ENCODE results near the gene PRKG1.

GRCh38 chr10:51832652-51833383, 758.5 kb downstream of the PRKG1 start:
- TF ChIP-seq CTCF (IDR thresholded peaks at IDR 0.05; ENCODE audit: low read depth, low read length, missing input control), result no peak
- TF ChIP-seq RAD21 (IDR thresholded peaks at IDR 0.05), result no peak
- TF ChIP-seq HNF4A (conservative IDR thresholded peaks at IDR 0.05), result no peak
- TF ChIP-seq JUND (IDR thresholded peaks at IDR 0.05), result no peak
- no peak for TF ChIP-seq ZBTB33 (IDR thresholded peaks at IDR 0.05)
- TF ChIP-seq MAX (IDR thresholded peaks at IDR 0.05), result no peak
- TF ChIP-seq TAF1 (conservative IDR thresholded peaks at IDR 0.05), result no peak
